Stimulated activated CD4-positive, alpha-beta T cell treated with anti-CD3 and anti-CD28 coated beads, Interleukin-2, amount 100 ng/mL, for 24 hours (primary cell): Measurements from ENCODE around the gene SH2D3C.
"Not testable (repeated sequence)": the region's sequence is repeated elsewhere in the genome, so short reads cannot be mapped to it uniquely, and the experiment has no call there.

Source experiments
- DNase-seq, 2 donors: peaks; one replicate each; pipeline ENCODE4 v3.0.0-alpha.2; 2020

SH2D3C gene

GRCh38 chr9:127763918-127764384, 14.5 kb downstream of the SH2D3C start:
- peak in 1 of 2 donors; percentile 46 for DNase-seq

GRCh38 chr9:127762111-127762676, 16.3 kb downstream of the SH2D3C start:
- no peak for DNase-seq

- no peak for DNase-seq
Observed at GRCh38 chr9:127761491-127761956, 16.9 kb downstream of the SH2D3C start.

GRCh38 chr9:127761061-127761460, 17.4 kb downstream of the SH2D3C start:
- no peak for DNase-seq

GRCh38 chr9:127758843-127759242, 19.6 kb downstream of the SH2D3C start:
- DNase-seq = no peak

DNA sequence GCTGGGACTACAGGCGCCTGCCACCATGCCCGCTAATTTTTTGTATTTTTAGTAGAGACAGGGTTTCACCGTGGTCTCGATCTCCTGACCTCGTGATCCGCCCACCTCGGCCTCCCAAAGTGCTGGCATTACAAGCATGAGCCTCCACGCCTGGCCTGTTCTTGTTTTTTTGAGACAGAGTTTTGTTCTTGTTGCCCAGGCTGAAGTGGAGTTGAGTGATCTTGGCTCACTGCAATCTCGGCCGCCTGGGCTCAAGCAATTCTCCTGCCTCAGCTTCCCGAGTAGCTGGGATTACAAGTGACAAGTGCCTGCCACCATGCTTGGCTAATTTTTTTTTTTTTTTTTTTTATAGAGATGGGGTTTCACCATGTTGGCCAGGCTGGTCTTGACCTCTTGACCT, 21.7 kb downstream of the SH2D3C start:
- DNase-seq = not testable (repeated sequence)

- DNase-seq = no peak
Observed at GRCh38 chr9:127756233-127756632, 22.2 kb downstream of the SH2D3C start.

DNA sequence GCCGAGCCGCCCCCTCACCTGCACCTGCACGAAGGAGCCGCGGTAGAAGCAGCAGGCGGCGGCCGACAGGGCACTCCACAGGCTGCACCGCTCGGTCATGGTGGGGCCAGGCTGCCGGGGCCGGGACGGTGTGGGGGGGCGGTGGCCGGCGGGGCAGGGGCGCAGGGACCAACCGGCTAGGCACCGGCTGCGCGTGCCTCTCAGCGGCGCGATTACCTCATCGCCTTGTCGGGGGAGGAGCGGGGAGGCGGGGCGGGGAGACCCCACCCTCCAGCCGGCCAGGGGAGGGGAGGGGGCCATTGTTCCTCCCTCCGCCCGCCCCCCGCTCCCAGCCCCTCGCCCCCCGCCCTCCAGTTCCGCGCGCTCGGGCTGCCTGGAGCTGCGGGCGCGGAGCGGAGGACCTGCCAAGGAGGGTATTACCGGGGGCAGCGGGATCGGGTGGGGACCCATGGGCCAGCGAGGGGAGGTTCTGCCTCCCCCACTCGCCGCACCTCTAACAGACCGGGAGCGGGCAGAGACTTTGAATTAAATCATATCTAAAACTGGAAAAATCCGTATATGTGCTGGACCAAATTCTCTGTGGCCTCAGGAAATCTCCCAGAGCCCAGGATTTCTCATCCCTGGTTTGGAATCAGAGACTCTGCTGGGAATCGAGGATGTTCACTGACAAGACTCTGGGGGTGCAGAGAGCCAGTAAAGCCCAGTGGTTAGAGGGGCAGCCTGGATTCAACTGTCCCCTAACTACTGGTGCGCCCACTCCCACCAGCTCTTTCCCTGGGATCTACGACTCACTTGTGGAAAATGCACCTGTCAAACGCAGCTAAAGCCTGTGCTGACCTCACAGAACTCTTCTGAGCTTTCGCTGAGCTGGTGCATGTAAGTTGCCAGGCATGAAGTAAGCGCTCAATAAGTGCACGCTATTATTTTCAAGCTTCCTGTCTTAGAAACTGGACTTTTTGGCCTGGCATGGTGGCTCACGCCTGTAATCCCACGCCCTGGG, 23.1 kb downstream of the SH2D3C start:
- DNase-seq = no peak

DNA sequence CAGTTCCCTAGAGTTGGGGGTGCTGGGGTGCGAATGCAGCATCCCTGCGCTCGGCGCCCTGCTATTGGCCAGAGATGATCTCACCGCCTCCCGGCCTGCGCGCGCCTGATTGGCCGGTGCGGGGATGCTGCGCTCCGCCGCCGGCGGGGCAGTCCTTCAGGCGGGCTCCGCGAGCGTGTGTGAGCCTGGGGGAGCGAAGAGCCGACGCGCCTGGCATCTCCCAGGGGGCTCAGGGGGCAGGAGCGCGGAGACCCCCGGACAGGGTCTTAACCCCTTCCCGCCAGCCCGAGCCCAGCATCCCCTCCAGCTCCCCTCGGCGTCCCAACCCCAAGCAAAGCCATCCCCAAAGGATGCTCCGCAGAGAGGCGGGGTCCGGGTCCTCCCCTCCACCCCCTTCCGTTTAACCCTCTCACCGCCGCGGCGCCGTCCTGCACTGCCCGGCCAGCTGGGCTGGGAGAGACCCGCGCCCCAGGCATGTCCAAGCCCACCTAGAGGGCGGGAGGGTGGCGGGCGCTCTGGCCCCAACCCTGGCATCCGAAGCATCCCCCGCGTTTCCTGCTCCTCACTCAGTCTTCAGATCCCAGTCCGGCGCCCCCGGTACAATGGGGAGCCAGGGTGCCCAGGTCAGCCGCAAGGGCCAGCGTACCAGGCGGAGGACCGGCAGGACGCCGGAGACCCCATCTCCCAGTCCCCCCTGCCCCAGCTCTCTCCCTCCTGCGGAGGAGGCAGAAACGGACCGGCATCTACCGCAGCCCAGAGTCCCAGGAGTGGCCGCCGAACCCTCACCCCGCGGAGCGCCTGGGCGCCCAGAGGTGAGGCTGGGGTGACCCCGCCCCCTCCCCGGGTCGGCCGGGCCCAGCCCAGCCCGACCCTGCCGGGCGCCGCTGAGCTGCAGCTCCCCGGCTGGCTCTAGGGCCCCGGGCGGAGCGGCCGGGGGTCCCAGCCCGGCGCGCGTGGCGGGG, 24.1 kb downstream of the SH2D3C start:
- DNase-seq = no peak

- DNase-seq = no peak
Observed at GRCh38 chr9:127753622-127754021, 24.8 kb downstream of the SH2D3C start.

GRCh38 chr9:127753148-127753547, 25.3 kb downstream of the SH2D3C start:
- DNase-seq = no peak

DNA sequence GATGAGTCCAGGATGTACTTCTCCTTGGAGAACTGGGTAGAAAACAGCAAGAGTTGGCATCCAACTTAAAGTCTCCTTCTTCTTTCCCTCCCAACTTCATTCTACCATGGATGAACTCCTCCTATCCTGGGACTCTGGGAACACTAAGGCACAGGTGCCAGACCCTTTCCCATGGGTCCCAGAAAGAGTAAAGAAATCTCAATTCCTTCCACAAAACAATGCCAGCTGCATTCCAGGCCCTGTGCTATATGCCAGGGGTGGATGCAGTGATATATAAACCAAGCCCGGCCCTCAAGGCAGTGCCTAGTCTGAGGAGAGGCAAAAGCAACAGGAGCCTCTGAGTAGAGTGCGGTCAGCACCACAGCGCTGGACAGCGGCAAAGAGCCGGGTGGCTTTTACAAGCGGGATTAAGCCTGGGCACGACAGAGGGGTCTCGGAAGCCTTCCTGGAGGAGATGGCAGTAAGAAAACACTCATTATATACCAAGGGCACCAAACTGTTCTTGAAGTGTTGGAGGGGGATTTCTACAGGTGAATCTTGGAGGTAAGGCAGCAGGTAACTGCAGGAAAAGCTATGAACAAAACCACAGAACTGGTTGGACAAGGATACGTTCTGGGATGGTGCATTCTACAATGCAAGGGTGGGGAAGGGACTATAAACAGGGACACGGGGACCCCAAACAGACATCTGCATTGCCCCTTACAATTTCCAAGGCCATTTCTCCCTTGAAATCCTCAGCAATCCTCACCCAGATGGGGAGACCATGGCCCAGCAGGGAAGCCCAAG, 27.0 kb downstream of the SH2D3C start:
- DNase-seq = no peak

DNA sequence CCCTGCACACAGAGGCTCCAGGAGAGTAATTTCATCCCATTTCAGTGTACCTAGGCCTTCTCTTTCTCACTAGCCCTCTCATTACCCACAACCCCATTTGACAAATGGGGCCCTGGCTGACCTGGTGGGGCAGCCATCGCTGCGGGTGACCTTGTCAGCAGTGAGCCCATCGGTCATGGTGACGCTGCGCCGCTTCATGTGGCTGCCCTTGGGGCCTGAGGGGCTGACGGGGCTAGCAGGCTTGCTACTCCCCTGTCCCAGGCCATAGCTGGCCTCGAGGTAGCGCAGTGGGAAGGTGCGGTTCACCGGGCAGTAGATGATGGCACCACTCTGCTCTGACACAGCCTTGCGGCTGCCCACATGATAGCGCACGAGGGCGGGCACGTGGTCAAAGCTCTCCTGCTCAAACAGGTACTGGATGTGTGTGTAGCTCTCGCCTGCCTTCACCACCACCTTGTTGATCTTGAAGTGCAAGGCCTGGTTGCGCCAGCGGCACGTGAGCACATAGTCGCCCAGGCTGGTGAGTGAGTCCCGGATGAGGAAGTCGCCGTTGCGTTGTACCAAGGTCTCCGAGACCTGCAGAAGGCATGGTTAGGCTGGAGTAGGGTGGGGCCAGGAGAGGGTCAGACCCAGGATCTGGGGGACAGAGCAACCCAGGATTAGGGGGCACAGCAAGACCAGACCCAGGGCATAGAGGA, 29.2 kb downstream of the SH2D3C start:
- DNase-seq = no peak

GRCh38 chr9:127746959-127747569, 31.4 kb downstream of the SH2D3C start:
- DNase-seq = no peak

DNA sequence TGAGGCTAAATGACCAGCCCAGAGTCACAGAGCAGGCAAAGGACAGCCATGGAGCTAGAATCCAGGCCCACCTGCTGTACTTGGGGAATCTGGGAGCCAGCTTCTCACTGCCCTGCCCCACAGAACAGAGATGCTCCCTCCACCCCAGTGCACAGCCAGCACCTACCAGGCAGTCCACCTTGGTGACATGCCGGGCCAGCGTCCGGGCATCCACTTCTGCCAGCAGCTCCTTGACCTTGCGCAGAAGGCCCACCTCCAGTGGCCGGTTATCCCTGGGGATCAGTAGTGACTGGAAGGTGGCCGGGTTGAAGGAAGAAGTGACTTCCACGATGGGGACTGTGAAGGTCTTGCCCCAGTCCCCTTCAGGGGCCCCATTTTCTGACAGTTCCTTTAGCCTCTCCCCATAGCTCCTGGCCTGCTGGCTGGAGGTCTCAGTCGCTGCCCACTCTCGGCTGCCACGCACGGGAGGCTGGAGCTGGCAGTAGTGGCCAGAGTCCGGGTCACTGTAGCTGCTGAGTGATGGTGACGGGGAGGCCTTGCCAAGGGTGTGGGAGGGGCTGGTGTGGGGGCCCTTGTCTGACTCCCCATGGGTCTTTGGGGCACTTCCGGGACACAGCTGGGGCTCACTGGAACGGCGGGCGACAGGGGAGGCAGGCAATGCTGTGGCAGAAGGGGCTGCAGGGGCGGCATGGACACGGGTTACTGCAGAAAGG, 33.9 kb downstream of the SH2D3C start:
- DNase-seq = no peak

GRCh38 chr9:127742435-127743088, 35.9 kb downstream of the SH2D3C start:
- no peak for DNase-seq

- no peak for DNase-seq
Observed at GRCh38 chr9:127741831-127742434, 36.5 kb downstream of the SH2D3C start.

DNA sequence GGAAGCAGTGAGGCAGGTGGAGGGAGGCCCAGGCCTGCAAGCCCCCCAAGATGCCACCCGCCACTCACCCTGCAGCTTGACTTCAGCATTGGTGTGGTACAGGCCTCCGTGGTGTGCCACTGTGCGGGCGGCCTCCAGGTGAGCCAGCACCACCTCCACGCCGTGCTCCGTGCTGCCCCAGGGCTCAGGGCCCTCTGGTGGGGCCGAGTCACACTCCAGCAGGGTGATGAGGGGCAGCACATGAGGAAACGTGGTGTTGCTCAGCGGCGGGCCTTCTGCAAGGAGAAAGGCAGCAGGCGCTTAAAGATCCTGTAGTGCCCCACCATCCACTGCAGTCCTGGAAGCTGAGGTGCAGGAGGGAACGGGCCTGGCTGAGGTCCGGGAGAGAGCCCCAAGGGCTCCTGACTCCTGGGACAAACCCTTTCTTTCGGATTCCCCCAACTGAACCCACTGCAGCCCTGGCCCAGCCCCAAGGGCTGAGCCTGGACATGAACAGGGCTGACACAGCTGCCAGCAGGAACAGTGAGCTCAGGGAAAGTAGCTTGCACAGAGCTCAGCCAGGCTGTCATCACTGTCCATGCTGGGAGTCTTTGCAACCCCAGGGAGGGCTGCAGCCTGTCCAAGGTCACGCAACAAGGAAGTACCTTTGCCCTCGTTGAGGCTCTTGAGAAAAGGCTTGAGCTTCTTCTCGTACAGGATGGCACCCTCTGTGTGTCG, 38.7 kb downstream of the SH2D3C start:
- no peak for DNase-seq
